ENCODE data around the gene NEK1. TPM values are rescaled to one million over a fixed set of nuclear protein-coding genes. Genes with fewer than 3 reads are reported as not detected.
"Not testable (repeated sequence)": the region's sequence is repeated elsewhere in the genome, so short reads cannot be mapped to it uniquely, and the experiment has no call there.

The NEK1 gene
- total RNA-seq, 2 donors from 2014 or later: 6.9 to 7.4 TPM

GRCh38 chr4:169557061-169557636 lies 55.2 kb downstream of the NEK1 start:
- no peak for DNase-seq
- Histone ChIP-seq H3K9me3 (no peaks in the 10 kb centered on the region), H3K27ac (no peak overlapping the region), H3K36me3 (no peaks in the 10 kb centered on the region), H3K4me1 (no peaks in the 10 kb centered on the region), H3K9ac (ENCODE audit: low read depth in 2 of 2, low read length in 2 of 2) (no peak overlapping the region), H3K4me3 (no peak overlapping the region), H3K27me3 (no peaks in the 10 kb centered on the region)
- TF ChIP-seq, protein P1, sequence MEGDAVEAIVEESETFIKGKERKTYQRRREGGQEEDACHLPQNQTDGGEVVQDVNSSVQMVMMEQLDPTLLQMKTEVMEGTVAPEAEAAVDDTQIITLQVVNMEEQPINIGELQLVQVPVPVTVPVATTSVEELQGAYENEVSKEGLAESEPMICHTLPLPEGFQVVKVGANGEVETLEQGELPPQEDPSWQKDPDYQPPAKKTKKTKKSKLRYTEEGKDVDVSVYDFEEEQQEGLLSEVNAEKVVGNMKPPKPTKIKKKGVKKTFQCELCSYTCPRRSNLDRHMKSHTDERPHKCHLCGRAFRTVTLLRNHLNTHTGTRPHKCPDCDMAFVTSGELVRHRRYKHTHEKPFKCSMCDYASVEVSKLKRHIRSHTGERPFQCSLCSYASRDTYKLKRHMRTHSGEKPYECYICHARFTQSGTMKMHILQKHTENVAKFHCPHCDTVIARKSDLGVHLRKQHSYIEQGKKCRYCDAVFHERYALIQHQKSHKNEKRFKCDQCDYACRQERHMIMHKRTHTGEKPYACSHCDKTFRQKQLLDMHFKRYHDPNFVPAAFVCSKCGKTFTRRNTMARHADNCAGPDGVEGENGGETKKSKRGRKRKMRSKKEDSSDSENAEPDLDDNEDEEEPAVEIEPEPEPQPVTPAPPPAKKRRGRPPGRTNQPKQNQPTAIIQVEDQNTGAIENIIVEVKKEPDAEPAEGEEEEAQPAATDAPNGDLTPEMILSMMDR (IDR thresholded peaks at IDR 0.05): no peak
- intact Hi-C loops (cut with DNase I): no loop called here

GRCh38 chr4:169546548-169546947 lies 65.8 kb downstream of the NEK1 start:
- H3K9ac ChIP-seq (ENCODE audit: low read depth in 2 of 2, low read length in 2 of 2); H3K4me3 ChIP-seq; H3K27me3 ChIP-seq; intact Hi-C loops (cut with DNase I); DNase-seq; H3K36me3 ChIP-seq; H3K27ac ChIP-seq; H3K4me1 ChIP-seq; H3K9me3 ChIP-seq: not testable (repeated sequence)

DNA sequence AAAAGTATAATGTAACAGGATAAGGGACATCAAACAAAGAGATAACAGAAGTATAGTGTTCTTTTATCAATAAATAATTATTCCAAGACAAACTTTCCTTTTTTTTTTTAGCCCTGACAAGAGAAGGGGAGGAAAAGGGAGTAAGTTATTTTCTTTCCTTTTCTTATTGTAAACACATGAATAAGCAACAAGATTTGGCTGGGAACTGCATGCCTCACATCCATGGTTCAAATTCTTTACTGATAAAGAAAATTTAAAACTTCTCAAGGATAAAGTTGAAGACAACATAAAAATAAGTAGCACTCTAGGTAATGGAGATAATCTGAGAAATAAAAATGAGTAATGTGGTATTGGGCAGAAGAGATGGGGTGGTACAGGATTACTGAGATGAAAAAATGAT lies 71.6 kb downstream of the NEK1 start:
- no peak for DNase-seq
- H3K36me3 ChIP-seq: no peaks in the 10 kb centered on the region
- no peak overlapping the region for H3K4me3 ChIP-seq
- no peaks in the 10 kb centered on the region for H3K9me3 ChIP-seq
- no peak overlapping the region for H3K27ac ChIP-seq
- TF ChIP-seq, protein P1 (IDR thresholded peaks at IDR 0.05): no peak
- no peaks in the 10 kb centered on the region for H3K4me1 ChIP-seq
- no peaks in the 10 kb centered on the region for H3K27me3 ChIP-seq
- no peak overlapping the region for H3K9ac ChIP-seq (ENCODE audit: low read depth in 2 of 2, low read length in 2 of 2)
- intact Hi-C loops (cut with DNase I): no loop called here

DNA sequence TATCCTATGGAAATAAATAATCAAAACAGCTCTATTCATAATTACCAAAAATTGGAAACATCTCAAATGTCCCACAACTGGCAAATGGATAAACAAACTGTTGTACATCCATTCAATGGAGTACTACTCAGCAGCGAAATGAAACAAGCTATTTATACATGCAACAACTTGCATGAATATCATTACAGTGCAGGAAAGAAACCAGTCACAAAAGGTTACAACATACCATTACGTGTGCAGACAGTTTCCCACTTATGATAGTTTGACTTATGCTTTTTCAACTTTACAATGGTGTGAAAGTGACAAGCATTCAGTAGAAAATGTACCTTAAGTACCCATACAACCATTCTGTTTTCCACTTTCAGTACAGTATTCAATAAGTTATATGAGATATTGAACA lies 82.3 kb downstream of the NEK1 start:
- Histone ChIP-seq H3K4me3 (no peak overlapping the region), H3K27me3 (no peaks in the 10 kb centered on the region), H3K36me3 (no peaks in the 10 kb centered on the region), H3K9me3 (no peaks in the 10 kb centered on the region), H3K27ac (no peak overlapping the region), H3K4me1 (no peaks in the 10 kb centered on the region), H3K9ac (ENCODE audit: low read depth in 2 of 2, low read length in 2 of 2) (no peak overlapping the region)
- TF ChIP-seq, protein P1 (IDR thresholded peaks at IDR 0.05): no peak
- intact Hi-C loops (cut with DNase I): no loop called here
- DNase-seq: no peak

- DNase-seq: no peak
- intact Hi-C loops (cut with DNase I): no loop called here
- Histone ChIP-seq H3K9me3 (no peaks in the 10 kb centered on the region), H3K36me3 (no peaks in the 10 kb centered on the region), H3K4me1 (no peaks in the 10 kb centered on the region), H3K9ac (ENCODE audit: low read depth in 2 of 2, low read length in 2 of 2) (no peak overlapping the region), H3K4me3 (no peak overlapping the region), H3K27me3 (no peaks in the 10 kb centered on the region), H3K27ac (no peak overlapping the region)
- TF ChIP-seq, protein P1 (IDR thresholded peaks at IDR 0.05): no peak
Observed at GRCh38 chr4:169523796-169524195, 88.6 kb downstream of the NEK1 start.

DNA sequence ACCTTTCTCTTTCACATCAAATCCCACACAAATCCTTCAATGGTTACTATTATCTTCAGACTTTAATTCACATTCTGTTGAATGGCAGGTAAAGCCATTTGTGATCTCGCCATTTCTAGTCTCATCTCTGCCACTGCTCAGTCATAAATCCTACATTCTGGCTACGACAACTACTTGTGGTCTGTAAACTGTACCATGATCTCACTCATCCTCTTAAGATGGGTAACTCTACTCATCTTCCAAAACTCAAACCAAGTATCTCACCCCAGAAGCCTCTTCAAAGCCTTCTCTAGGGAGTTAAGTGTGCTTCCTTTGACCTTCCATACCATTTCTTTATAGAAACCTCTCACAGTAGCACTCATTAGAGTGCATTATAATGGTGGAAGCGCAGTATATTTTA lies 101.8 kb downstream of the NEK1 start:
- no peaks in the 10 kb centered on the region for H3K36me3 ChIP-seq
- H3K27ac ChIP-seq: no peak overlapping the region
- H3K9ac ChIP-seq (ENCODE audit: low read depth in 2 of 2, low read length in 2 of 2): no peak overlapping the region
- no peaks in the 10 kb centered on the region for H3K4me1 ChIP-seq
- no peaks in the 10 kb centered on the region for H3K27me3 ChIP-seq
- TF ChIP-seq, protein P1 (IDR thresholded peaks at IDR 0.05): no peak
- H3K4me3 ChIP-seq: no peak overlapping the region
- DNase-seq: no peak
- H3K9me3 ChIP-seq: no peaks in the 10 kb centered on the region
- intact Hi-C loops (cut with DNase I): no loop called here
